Liver (tissue), 3 donors: ENCODE results near the gene CMTM2.

Experiments
- ATF3 ChIP-seq: IDR thresholded peaks from 2 replicates; pipeline ENCODE4 v1.6.1; 2016; ENCODE audit warnings: antibody characterized with exemption
- EGR1 ChIP-seq, 2 donors: IDR thresholded peaks; 2 replicates each; pipeline ENCODE4 v1.6.1; 2016 to 2018; ENCODE audit warnings: antibody characterized with exemption in 2 of 2, low read depth in 2 of 2
- FOXA2 ChIP-seq: IDR thresholded peaks from 2 replicates; pipeline ENCODE4 v1.6.1; 2016; ENCODE audit warnings: antibody characterized with exemption
- GABPA ChIP-seq, 2 donors: IDR thresholded peaks in 1 of 2; conservative IDR thresholded peaks in 1 of 2; 2 replicates each; pipeline ENCODE4 v1.6.1; 2016; ENCODE audit warnings: antibody characterized with exemption in 2 of 2, mild to moderate bottlenecking in 1 of 2, moderate library complexity in 1 of 2
- HNF4G ChIP-seq: IDR thresholded peaks from 2 replicates; pipeline ENCODE4 v1.6.1; 2016; ENCODE audit warnings: antibody characterized with exemption
- JUND ChIP-seq, 2 donors: IDR thresholded peaks; 2 replicates each; pipeline ENCODE4 v1.6.1; 2016; ENCODE audit warnings: antibody characterized with exemption in 2 of 2
- RAD21 ChIP-seq, 2 donors: IDR thresholded peaks; 2 replicates each; pipeline ENCODE4 v1.6.1; 2016; ENCODE audit warnings: antibody characterized with exemption in 2 of 2, mild to moderate bottlenecking in 2 of 2
- SP1 ChIP-seq: IDR thresholded peaks from 2 replicates; pipeline ENCODE4 v1.6.1; 2018; ENCODE audit warnings: antibody characterized with exemption, mild to moderate bottlenecking
- TAF1 ChIP-seq: conservative IDR thresholded peaks from 2 replicates; pipeline ENCODE4 v1.6.1; 2016; ENCODE audit warnings: antibody characterized with exemption, mild to moderate bottlenecking
- YY1 ChIP-seq: IDR thresholded peaks from 2 replicates; pipeline ENCODE4 v1.6.1; 2016; ENCODE audit warnings: antibody characterized with exemption, mild to moderate bottlenecking
- ZBTB33 ChIP-seq: IDR thresholded peaks from 2 replicates; pipeline ENCODE4 v1.6.1; 2016; ENCODE audit warnings: antibody characterized with exemption
- TF ChIP-seq, protein P1 (sequence below): fragments of 150-350 bp; IDR thresholded peaks from 2 replicates; pipeline ENCODE4 v1.5.1; 2017; ENCODE audit warnings: improper control_type of control experiment, low read depth, low read length; ENCODE audit not compliant: missing input control
- TF ChIP-seq, protein P2 (sequence below): IDR thresholded peaks from 2 replicates; pipeline ENCODE4 v1.6.1; 2016; ENCODE audit warnings: antibody characterized with exemption, mild to moderate bottlenecking
- TF ChIP-seq, protein P3 (sequence below): IDR thresholded peaks from 2 replicates; pipeline ENCODE4 v1.6.1; 2016; ENCODE audit warnings: antibody characterized with exemption
- donor health status: healthy.
- donor health status: healthy.

DNA sequence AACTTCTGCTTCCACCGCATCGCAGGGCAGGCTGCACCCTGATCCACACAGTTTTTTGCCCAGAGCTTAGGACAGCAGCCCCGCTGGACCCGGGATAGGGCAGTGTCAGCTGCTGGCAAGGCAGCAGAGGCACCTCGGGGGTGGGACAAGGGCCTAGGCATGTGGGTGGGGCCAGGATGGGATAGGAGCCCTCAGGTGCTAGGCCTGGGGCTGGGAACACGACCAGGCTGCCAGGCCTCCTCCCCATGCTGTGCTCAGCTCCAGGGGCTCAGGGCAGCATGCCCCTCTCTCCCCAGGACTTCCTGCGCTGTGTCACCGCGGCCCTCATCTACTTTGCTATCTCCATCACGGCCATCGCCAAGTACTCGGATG is 29.9 kb downstream of the CMTM2 start:
- TF ChIP-seq TAF1 (no peak), SP1 (no peak), ATF3 (no peak), ZBTB33 (no peak), YY1 (no peak), JUND (IDR thresholded peaks at IDR 0.05) (no peak), RAD21 (IDR thresholded peaks at IDR 0.05) (no peak), EGR1 (IDR thresholded peaks at IDR 0.05; ENCODE audit: low read depth in 2 of 2) (no peak), FOXA2 (no peak), HNF4G (no peak), GABPA (IDR thresholded peaks at IDR 0.05 in 1 of 2, conservative IDR thresholded peaks at IDR 0.05 in 1 of 2) (no peak)
- TF ChIP-seq, protein P1, sequence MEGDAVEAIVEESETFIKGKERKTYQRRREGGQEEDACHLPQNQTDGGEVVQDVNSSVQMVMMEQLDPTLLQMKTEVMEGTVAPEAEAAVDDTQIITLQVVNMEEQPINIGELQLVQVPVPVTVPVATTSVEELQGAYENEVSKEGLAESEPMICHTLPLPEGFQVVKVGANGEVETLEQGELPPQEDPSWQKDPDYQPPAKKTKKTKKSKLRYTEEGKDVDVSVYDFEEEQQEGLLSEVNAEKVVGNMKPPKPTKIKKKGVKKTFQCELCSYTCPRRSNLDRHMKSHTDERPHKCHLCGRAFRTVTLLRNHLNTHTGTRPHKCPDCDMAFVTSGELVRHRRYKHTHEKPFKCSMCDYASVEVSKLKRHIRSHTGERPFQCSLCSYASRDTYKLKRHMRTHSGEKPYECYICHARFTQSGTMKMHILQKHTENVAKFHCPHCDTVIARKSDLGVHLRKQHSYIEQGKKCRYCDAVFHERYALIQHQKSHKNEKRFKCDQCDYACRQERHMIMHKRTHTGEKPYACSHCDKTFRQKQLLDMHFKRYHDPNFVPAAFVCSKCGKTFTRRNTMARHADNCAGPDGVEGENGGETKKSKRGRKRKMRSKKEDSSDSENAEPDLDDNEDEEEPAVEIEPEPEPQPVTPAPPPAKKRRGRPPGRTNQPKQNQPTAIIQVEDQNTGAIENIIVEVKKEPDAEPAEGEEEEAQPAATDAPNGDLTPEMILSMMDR, result no peak
- TF ChIP-seq, protein P2, sequence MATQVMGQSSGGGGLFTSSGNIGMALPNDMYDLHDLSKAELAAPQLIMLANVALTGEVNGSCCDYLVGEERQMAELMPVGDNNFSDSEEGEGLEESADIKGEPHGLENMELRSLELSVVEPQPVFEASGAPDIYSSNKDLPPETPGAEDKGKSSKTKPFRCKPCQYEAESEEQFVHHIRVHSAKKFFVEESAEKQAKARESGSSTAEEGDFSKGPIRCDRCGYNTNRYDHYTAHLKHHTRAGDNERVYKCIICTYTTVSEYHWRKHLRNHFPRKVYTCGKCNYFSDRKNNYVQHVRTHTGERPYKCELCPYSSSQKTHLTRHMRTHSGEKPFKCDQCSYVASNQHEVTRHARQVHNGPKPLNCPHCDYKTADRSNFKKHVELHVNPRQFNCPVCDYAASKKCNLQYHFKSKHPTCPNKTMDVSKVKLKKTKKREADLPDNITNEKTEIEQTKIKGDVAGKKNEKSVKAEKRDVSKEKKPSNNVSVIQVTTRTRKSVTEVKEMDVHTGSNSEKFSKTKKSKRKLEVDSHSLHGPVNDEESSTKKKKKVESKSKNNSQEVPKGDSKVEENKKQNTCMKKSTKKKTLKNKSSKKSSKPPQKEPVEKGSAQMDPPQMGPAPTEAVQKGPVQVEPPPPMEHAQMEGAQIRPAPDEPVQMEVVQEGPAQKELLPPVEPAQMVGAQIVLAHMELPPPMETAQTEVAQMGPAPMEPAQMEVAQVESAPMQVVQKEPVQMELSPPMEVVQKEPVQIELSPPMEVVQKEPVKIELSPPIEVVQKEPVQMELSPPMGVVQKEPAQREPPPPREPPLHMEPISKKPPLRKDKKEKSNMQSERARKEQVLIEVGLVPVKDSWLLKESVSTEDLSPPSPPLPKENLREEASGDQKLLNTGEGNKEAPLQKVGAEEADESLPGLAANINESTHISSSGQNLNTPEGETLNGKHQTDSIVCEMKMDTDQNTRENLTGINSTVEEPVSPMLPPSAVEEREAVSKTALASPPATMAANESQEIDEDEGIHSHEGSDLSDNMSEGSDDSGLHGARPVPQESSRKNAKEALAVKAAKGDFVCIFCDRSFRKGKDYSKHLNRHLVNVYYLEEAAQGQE, result no peak
- TF ChIP-seq, protein P3, sequence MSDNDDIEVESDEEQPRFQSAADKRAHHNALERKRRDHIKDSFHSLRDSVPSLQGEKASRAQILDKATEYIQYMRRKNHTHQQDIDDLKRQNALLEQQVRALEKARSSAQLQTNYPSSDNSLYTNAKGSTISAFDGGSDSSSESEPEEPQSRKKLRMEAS, result no peak
